ENCODE data around the gene EFNA4.

DNA sequence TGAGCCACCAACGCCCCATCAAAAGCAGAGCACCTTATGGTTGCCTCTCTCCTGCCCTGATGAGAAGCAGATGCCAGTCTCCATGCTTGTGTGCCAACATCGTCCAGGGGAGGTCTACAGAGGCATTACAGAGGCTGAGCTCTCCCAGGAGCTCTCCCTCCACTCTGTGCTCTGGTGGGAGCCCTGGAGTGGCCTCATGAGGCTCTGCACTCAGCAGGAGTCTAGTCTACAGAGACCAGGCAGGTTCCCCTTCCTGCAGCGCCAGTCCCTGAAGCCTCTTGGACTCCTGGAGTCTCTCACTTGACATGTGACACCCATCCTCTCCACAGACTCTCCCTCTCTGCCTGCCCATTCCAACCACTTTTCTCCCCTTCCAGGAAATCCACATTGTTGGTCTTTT is 26.5 kb upstream of the EFNA4 start:
- no peak for TF ChIP-seq EZH2 (IDR thresholded peaks at IDR 0.05; ENCODE audit: insufficient read depth, low read length)
- TF ChIP-seq, protein P1, sequence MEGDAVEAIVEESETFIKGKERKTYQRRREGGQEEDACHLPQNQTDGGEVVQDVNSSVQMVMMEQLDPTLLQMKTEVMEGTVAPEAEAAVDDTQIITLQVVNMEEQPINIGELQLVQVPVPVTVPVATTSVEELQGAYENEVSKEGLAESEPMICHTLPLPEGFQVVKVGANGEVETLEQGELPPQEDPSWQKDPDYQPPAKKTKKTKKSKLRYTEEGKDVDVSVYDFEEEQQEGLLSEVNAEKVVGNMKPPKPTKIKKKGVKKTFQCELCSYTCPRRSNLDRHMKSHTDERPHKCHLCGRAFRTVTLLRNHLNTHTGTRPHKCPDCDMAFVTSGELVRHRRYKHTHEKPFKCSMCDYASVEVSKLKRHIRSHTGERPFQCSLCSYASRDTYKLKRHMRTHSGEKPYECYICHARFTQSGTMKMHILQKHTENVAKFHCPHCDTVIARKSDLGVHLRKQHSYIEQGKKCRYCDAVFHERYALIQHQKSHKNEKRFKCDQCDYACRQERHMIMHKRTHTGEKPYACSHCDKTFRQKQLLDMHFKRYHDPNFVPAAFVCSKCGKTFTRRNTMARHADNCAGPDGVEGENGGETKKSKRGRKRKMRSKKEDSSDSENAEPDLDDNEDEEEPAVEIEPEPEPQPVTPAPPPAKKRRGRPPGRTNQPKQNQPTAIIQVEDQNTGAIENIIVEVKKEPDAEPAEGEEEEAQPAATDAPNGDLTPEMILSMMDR (IDR thresholded peaks at IDR 0.05; ENCODE audit: insufficient read depth, low read depth, low read length) = no peak
